IPS-NIHi7 (cell line): ENCODE results near the gene TRAPPC6A.

Experiments used
- DNase-seq: peaks from one replicate; pipeline ENCODE4 v3.0.0; 2012; ENCODE audit warnings: mixed read lengths; ENCODE audit errors: extremely low spot score

Gene TRAPPC6A

GRCh38 chr19:45163751-45164460 is 14.1 kb downstream of the TRAPPC6A start:
- no peak for DNase-seq

GRCh38 chr19:45163156-45163555 is 14.9 kb downstream of the TRAPPC6A start:
- DNase-seq = no peak

- no peak for DNase-seq
These were observed 15.4 kb downstream of the TRAPPC6A start for GRCh38 chr19:45162608-45163143.

GRCh38 chr19:45161738-45162607 is 16.1 kb downstream of the TRAPPC6A start:
- DNase-seq = peak; percentile 79

GRCh38 chr19:45160870-45161737 is 16.9 kb downstream of the TRAPPC6A start, which contains the start of gene NKPD1:
Gene NKPD1, minus strand, starts transcription at chr19:45160982. Its CDS starts 832 bp downstream, at chr19:45160150.
- DNase-seq = peak; percentile 32

GRCh38 chr19:45159971-45160324 is 18.1 kb downstream of the TRAPPC6A start:
- no peak for DNase-seq

- no peak for DNase-seq
These were observed 18.6 kb downstream of the TRAPPC6A start for GRCh38 chr19:45159210-45159970.

- DNase-seq = no peak
These were observed 19.4 kb downstream of the TRAPPC6A start for GRCh38 chr19:45158503-45159209.

GRCh38 chr19:45156751-45157150 is 21.3 kb downstream of the TRAPPC6A start:
- no peak for DNase-seq

- DNase-seq = peak; percentile 44
These were observed 21.9 kb downstream of the TRAPPC6A start for GRCh38 chr19:45156011-45156630.

GRCh38 chr19:45154064-45154827 is 23.8 kb downstream of the TRAPPC6A start:
- DNase-seq = no peak

- peak; percentile 72 for DNase-seq
These were observed 24.5 kb downstream of the TRAPPC6A start for GRCh38 chr19:45153339-45154063.

- DNase-seq = peak; percentile 73
These were observed 25.3 kb downstream of the TRAPPC6A start for GRCh38 chr19:45152504-45153338.

GRCh38 chr19:45151821-45152503 is 26.1 kb downstream of the TRAPPC6A start:
- DNase-seq = no peak

GRCh38 chr19:45151320-45151719 is 26.7 kb downstream of the TRAPPC6A start:
- DNase-seq = no peak

- DNase-seq = no peak
These were observed 27.2 kb downstream of the TRAPPC6A start for GRCh38 chr19:45150751-45151281.

GRCh38 chr19:45150180-45150579 is 27.9 kb downstream of the TRAPPC6A start:
- no peak for DNase-seq
